Measurements from ENCODE around the gene ORM2.
"Not testable (repeated sequence)": the region's sequence is repeated elsewhere in the genome, so short reads cannot be mapped to it uniquely, and the experiment has no call there.

GRCh38 chr9:114329625-114330022 lies at the start of gene ORM2:
- TF ChIP-seq, protein P1, sequence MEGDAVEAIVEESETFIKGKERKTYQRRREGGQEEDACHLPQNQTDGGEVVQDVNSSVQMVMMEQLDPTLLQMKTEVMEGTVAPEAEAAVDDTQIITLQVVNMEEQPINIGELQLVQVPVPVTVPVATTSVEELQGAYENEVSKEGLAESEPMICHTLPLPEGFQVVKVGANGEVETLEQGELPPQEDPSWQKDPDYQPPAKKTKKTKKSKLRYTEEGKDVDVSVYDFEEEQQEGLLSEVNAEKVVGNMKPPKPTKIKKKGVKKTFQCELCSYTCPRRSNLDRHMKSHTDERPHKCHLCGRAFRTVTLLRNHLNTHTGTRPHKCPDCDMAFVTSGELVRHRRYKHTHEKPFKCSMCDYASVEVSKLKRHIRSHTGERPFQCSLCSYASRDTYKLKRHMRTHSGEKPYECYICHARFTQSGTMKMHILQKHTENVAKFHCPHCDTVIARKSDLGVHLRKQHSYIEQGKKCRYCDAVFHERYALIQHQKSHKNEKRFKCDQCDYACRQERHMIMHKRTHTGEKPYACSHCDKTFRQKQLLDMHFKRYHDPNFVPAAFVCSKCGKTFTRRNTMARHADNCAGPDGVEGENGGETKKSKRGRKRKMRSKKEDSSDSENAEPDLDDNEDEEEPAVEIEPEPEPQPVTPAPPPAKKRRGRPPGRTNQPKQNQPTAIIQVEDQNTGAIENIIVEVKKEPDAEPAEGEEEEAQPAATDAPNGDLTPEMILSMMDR (conservative IDR thresholded peaks at IDR 0.05; ENCODE audit: low read depth, low read length), result not testable (repeated sequence)
- TF ChIP-seq POLR2A (IDR thresholded peaks at IDR 0.05; ENCODE audit: low read depth, low read length); RCOR1 (IDR thresholded peaks at IDR 0.05; ENCODE audit: insufficient replicate concordance, low read length); MAZ (IDR thresholded peaks at IDR 0.05; ENCODE audit: borderline replicate concordance, low read depth, low read length); BHLHE40 (IDR thresholded peaks at IDR 0.05; ENCODE audit: low read depth, low read length); SMC3 (IDR thresholded peaks at IDR 0.05; ENCODE audit: low read depth, low read length); RAD21 (IDR thresholded peaks at IDR 0.05; ENCODE audit: low read length); NFE2L2 (IDR thresholded peaks at IDR 0.05; ENCODE audit: low read depth, low read length); CEBPB (IDR thresholded peaks at IDR 0.05; ENCODE audit: low read depth, low read length); RFX5 (IDR thresholded peaks at IDR 0.05; ENCODE audit: low read depth, low read length); MXI1 (IDR thresholded peaks at IDR 0.05; ENCODE audit: borderline replicate concordance, low read depth, low read length): not testable (repeated sequence)
- TF ChIP-seq, protein P2, sequence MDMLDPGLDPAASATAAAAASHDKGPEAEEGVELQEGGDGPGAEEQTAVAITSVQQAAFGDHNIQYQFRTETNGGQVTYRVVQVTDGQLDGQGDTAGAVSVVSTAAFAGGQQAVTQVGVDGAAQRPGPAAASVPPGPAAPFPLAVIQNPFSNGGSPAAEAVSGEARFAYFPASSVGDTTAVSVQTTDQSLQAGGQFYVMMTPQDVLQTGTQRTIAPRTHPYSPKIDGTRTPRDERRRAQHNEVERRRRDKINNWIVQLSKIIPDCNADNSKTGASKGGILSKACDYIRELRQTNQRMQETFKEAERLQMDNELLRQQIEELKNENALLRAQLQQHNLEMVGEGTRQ (IDR thresholded peaks at IDR 0.05; ENCODE audit: low read depth, low read length), result not testable (repeated sequence)
- TF ChIP-seq, protein P3, sequence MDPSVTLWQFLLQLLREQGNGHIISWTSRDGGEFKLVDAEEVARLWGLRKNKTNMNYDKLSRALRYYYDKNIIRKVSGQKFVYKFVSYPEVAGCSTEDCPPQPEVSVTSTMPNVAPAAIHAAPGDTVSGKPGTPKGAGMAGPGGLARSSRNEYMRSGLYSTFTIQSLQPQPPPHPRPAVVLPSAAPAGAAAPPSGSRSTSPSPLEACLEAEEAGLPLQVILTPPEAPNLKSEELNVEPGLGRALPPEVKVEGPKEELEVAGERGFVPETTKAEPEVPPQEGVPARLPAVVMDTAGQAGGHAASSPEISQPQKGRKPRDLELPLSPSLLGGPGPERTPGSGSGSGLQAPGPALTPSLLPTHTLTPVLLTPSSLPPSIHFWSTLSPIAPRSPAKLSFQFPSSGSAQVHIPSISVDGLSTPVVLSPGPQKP (IDR thresholded peaks at IDR 0.05; ENCODE audit: borderline replicate concordance, low read depth, low read length), result not testable (repeated sequence)

All from IMR-90 (cell line).